Measurements from ENCODE around the gene ADAM15.

Gene ADAM15

GRCh38 chr1:155063550-155064110 is 12.5 kb downstream of the ADAM15 start, which contains the start of gene EFNA4:
TSS of gene EFNA4 (plus strand) at chr1:155063740. CDS start at chr1:155063824, 84 bp downstream.
- peak; percentile 90 for DNase-seq (ENCODE audit: low spot score)
- in situ Hi-C loops (cut with MboI; ENCODE audit: low sequenced_read_pairs, unreplicated experiment): loop anchor here (10.0 to 25.0 kb wide), 2 partner anchors 399 to 501 kb away; partner anchors contain the start of genes CHRNB2 and UBE2Q1
- TF ChIP-seq CTCF (IDR thresholded peaks at IDR 0.05; ENCODE audit: borderline replicate concordance, control extremely low read depth, extremely low read depth, insufficient read depth, missing control alignments): no peak

- in situ Hi-C loops (cut with MboI; ENCODE audit: low sequenced_read_pairs, unreplicated experiment): loop anchor here (10.0 to 25.0 kb wide), 2 partner anchors 399 to 502 kb away; partner anchors contain the start of genes CHRNB2 and UBE2Q1
- peak; percentile 72 for DNase-seq (ENCODE audit: low spot score)
- no peak for TF ChIP-seq CTCF (IDR thresholded peaks at IDR 0.05; ENCODE audit: borderline replicate concordance, control extremely low read depth, extremely low read depth, insufficient read depth, missing control alignments)
These were observed 13.2 kb downstream of the ADAM15 start for GRCh38 chr1:155064111-155064831.

- no peak for TF ChIP-seq CTCF (IDR thresholded peaks at IDR 0.05; ENCODE audit: borderline replicate concordance, control extremely low read depth, extremely low read depth, insufficient read depth, missing control alignments)
- DNase-seq (ENCODE audit: low spot score): no peak
- in situ Hi-C loops (cut with MboI; ENCODE audit: low sequenced_read_pairs, unreplicated experiment): loop anchor here (10.0 to 25.0 kb wide), 2 partner anchors 400 to 503 kb away; partner anchors contain the start of genes CHRNB2 and UBE2Q1
These were observed 13.8 kb downstream of the ADAM15 start for GRCh38 chr1:155064832-155065429.

- no peak for TF ChIP-seq CTCF (IDR thresholded peaks at IDR 0.05; ENCODE audit: borderline replicate concordance, control extremely low read depth, extremely low read depth, insufficient read depth, missing control alignments)
- in situ Hi-C loops (cut with MboI; ENCODE audit: low sequenced_read_pairs, unreplicated experiment): loop anchor here (10.0 to 25.0 kb wide), 2 partner anchors 402 to 504 kb away; partner anchors contain the start of genes CHRNB2 and UBE2Q1
- no peak for DNase-seq (ENCODE audit: low spot score)
These were observed 15.7 kb downstream of the ADAM15 start for GRCh38 chr1:155066777-155067176.

GRCh38 chr1:155068599-155068998 is 17.5 kb downstream of the ADAM15 start:
- no peak for TF ChIP-seq CTCF (IDR thresholded peaks at IDR 0.05; ENCODE audit: borderline replicate concordance, control extremely low read depth, extremely low read depth, insufficient read depth, missing control alignments)
- in situ Hi-C loops (cut with MboI; ENCODE audit: low sequenced_read_pairs, unreplicated experiment): loop anchor here (10.0 to 25.0 kb wide), 2 partner anchors 404 to 506 kb away; partner anchors contain the start of genes CHRNB2 and UBE2Q1
- DNase-seq (ENCODE audit: low spot score): no peak

- no peak for DNase-seq (ENCODE audit: low spot score)
- TF ChIP-seq CTCF (IDR thresholded peaks at IDR 0.05; ENCODE audit: borderline replicate concordance, control extremely low read depth, extremely low read depth, insufficient read depth, missing control alignments): no peak
- in situ Hi-C loops (cut with MboI; ENCODE audit: low sequenced_read_pairs, unreplicated experiment): loop anchor here (10.0 to 25.0 kb wide), 2 partner anchors 405 to 507 kb away; partner anchors contain the start of genes CHRNB2 and UBE2Q1
These were observed 18.5 kb downstream of the ADAM15 start for GRCh38 chr1:155069551-155070157.

Measured in GM13976 (cell line).